GM21423 (cell line): ENCODE data around the gene TRIM71.
"Not testable (repeated sequence)": the region's sequence is repeated elsewhere in the genome, so short reads cannot be mapped to it uniquely, and the experiment has no call there.

Experiments used
- ATAC-seq: cut with Tn5 transposase; IDR thresholded peaks from one replicate; pipeline ENCODE4 v1.9.1; 2021; ENCODE audit warnings: mild to moderate bottlenecking, moderate library complexity; ENCODE audit not compliant: unreplicated experiment

Gene TRIM71

DNA sequence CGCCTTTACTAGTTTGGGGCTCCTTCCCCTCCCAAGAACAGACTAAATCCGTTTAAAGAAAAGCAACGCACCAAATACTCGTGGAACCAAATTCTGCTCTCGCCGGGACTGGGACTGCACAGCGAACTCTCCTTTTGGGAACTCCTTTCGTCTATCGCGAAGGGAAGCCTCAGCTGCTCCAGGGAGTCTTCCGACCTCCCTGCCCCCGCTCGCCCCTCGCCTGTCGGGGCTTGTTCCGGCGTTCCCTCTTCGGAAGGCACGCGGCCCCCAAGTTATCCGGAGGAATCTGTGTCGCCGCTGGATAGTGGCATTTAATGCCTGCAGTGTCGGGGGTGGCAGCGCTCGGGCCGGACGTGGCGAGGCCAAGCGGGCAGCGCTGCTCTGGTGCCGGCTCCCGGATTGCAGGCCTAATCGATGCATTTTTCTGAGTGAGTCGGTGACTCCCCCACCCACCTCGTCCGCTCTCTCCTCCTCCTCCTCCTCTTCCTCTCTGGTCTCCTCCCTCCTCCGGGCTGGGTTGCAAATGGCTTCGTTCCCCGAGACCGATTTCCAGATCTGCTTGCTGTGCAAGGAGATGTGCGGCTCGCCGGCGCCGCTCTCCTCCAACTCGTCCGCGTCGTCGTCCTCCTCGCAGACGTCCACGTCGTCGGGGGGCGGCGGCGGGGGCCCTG, at the start of gene TRIM71:
TSS of gene TRIM71 (plus strand) at position 440 of the 671 bp plus-strand sequence. CDS start at position 524, 84 bp downstream.
- peak; percentile 16 for ATAC-seq

DNA sequence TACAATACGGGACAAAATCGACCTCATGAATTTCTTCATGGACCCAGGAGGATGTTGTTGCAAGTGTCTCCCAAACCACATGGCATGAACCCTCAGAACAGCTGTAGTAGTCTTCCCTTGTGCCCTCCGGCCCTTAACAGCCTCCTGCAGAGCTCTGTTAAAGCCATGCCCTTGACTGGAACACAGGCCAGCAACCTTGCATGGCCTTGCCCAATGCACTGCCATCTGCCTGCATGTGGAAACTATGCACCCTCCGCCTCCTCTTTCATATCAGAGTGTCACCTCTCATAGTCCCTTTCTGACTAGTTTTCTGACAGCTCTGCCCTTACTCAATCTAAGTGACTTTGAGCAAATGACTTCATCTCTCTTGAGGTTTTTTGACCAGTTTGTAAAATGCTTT, 39.4 kb upstream of the TRIM71 start:
- ATAC-seq: no peak

- ATAC-seq: no peak
Observed at GRCh38 chr3:32780071-32780734, 37.6 kb upstream of the TRIM71 start.

DNA sequence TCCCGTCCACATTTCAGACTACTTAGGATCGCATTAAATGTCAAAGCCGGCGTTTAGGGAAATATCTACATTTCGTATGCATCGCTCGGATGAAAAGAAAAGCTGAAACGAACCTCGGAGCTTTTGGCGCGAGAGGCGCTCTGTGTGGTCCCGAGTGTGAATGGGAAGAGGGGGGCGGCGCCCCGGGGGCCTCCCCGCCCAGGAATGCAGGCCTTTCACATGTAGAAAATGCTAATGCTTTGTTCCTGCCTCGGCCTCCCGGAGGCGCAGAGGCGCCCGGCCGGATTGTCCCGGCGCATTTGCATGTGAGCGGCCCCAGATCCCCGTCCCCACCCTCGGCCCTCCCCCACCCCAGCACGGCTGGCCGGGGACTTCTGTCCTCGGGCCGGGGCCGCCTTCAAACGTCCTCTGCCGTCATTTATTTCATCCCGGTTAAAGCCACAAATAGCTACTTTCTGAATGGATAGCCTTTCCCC, 37.0 kb upstream of the TRIM71 start:
- peak; percentile 30 for ATAC-seq

GRCh38 chr3:32781211-32781968, 36.4 kb upstream of the TRIM71 start:
- peak; percentile 99 for ATAC-seq

DNA sequence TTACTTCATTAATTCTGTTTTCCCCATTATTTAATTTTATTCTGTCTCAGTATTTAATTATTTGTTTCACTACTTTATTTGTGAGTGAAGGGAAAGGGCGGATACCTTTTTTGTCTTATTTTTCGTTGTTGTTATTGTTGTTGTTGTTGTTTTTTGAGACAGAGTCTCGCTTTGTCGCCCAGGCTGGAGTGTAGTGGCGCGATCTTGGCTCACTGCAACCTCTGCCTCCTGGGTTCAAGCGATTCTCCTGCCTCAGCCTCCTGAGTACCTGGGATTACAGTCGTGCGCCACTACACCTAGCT, 35.9 kb upstream of the TRIM71 start:
- ATAC-seq: not testable (repeated sequence)

DNA sequence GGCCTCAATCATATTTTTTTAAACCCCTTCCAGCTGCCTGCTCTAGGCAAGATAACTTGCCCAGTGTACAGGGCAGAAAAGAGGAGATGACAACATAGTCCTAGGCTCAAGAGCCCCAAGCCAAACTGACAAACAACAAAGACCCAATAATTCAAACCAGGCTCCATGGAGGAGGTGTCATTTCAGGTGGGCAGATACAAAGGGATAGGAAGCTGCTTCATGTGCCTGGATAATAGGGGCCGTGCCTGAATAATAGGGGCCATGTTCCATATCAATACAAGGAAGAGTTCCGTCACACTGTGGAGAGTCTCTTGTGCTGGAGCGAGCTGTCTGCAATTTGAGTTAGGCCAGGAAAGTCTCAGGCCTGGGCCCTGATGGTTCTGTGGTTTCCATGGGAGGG, 35.4 kb upstream of the TRIM71 start:
- ATAC-seq: no peak

DNA sequence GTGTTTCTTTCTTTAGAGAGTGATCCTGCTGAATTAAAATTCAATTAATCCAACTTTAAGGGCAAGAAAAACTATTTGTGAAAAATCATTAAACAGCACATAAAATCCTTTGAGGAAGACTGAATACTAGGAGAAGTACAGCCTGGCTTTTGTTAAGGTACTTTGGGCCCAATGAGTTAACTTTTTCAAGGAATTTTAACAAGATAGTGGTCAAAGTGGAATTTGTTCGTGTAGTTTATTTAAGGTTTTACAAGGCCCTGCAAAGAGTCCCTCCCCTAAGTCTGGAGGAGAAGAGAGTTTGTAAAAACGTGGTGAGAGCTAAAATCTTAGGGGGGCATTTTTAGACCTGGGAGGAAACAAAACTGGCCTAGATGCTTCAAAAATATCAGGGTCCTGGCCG, 26.0 kb upstream of the TRIM71 start:
- no peak for ATAC-seq

DNA sequence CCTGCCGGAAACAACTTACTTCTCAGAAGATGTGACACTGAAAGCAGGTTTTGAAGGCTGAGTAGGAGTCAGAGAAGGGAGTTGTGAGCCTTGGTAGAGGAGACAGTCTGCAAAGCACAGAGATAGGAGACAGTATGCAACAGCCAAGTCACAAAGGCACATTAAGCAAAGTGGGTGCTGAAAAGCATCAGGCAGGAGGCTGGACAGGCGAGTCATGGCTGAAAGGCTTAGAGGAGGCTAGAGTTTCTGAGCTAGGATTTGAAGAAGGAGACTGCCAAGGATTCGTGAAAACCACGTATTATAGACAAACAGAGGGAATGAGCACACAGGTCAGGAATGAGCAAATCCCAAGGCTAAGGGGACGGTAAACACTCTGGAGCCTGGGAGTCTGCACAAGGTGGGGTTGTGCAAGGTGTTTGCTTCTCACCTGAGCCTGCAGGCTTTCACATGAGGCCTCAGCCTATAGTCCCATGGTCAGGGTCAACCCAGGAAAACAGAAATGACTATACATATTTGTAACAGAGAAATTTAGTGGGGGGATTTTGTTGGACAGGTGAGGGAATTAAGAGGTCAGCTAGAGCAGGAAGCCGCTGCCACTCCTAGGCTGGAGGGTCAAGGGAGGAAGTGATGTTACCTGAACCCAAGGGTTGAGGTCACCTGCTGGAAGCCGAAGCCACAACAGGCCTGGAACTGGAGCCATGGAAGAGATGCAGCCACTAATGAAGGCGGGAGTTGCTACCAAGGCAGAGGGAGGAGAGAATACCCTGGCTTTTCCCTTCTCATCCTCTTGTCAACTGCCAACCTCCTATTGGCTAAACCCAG, 23.1 kb upstream of the TRIM71 start:
- ATAC-seq: no peak

GRCh38 chr3:32796384-32796950, 21.3 kb upstream of the TRIM71 start:
- not testable (repeated sequence) for ATAC-seq

DNA sequence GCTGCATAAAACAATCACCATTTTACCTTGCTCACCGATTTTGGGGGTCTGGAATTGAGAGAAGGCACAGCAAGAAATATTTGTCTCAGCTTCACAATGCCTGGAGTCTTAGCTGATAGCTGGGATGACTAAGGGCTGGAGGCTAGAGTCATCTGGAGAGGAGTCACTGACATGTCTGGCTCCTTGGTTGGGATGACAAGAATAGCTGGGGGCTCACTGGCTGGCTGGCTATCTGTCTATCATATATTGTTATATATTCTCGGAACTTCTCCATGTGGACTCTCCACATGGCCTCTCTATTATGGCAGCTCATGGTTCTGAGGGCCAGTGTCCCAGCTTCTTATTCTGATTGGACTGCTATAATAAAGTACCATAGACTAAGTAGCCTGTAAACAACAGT, 20.0 kb upstream of the TRIM71 start:
- ATAC-seq: no peak

DNA sequence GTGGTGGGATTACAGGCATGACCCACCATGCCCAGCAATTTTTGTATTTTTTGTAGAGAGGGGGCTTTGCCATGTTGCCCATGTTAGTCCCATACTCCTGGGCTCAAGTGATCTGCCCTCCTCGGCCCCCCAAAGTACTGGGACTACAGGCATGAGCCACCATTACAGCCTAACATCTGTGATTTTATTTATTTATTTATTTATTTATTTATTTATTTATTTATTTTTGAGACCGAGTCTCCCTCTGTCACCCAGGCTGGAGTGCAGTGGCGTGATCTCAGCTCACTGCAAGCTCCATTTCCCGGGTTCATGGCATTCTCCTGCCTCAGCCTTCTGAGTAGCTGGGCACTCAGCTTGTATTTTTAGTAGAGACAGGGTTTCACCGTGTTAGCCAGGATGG, 16.4 kb upstream of the TRIM71 start:
- ATAC-seq: not testable (repeated sequence)

DNA sequence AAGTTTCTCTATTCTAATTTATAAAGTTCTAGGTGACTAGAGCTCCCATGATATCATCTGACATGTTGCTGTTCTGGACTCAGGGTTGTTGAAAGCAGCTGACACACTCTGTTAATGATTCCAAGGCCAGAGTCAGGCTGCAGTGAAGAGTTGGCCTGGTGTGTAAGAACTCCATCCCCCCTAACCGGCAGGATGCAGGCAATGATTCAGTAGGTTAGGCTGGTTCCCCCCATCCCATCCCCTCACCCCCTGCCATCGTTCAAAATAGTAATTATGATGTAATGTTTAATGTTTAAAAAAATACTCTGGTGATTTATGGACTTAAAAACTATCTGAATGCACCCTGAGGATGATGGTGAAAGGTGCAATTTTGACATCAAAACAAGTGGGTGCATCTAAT, 4.6 kb upstream of the TRIM71 start:
- ATAC-seq: peak; percentile 74

DNA sequence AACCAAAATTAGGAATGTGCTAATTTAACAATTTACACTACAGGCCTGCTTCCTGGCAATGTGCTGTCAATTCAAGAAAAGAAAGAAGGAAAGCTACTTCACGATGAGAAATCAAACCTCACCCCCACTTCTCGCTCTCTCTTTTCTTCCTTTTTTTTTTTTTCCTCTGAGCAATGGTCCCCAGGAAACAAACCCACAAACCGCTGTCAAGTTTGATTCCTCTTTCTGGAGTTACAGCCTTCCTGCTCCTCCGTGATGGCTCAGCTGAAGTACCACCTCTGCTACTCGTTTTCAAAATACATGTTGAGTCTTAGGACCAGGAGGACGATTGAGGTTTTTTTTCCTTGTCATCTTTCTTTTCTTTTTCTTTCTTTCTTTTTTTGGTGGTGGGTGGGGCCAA, 3.4 kb upstream of the TRIM71 start:
- no peak for ATAC-seq

GRCh38 chr3:32815841-32816438, 1.9 kb upstream of the TRIM71 start:
- ATAC-seq: no peak

GRCh38 chr3:32816439-32817256, 1.1 kb upstream of the TRIM71 start:
- ATAC-seq: no peak

- ATAC-seq: no peak
Observed at GRCh38 chr3:32817257-32817557, 590 bp upstream of the TRIM71 start.

DNA sequence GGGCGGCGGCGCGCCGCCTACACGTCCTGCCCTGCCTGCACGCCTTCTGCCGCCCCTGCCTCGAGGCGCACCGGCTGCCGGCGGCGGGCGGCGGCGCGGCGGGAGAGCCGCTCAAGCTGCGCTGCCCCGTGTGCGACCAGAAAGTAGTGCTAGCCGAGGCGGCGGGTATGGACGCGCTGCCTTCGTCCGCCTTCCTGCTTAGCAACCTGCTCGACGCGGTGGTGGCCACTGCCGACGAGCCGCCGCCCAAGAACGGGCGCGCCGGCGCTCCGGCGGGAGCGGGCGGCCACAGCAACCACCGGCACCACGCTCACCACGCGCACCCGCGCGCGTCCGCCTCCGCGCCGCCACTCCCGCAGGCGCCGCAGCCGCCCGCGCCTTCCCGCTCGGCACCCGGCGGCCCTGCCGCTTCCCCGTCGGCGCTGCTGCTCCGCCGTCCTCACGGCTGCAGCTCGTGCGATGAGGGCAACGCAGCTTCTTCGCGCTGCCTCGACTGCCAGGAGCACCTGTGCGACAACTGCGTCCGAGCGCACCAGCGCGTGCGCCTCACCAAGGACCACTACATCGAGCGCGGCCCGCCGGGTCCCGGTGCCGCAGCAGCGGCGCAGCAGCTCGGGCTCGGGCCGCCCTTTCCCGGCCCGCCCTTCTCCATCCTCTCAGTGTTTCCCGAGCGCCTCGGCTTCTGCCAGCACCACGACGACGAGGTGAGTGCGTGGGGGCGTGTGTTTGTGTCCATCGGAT, 602 bp downstream of the TRIM71 start:
- ATAC-seq: peak; percentile 30

GRCh38 chr3:32818970-32819511, 1.2 kb downstream of the TRIM71 start:
- ATAC-seq: no peak
